Measurements from ENCODE around the gene DDX1.

The DDX1 gene

DNA sequence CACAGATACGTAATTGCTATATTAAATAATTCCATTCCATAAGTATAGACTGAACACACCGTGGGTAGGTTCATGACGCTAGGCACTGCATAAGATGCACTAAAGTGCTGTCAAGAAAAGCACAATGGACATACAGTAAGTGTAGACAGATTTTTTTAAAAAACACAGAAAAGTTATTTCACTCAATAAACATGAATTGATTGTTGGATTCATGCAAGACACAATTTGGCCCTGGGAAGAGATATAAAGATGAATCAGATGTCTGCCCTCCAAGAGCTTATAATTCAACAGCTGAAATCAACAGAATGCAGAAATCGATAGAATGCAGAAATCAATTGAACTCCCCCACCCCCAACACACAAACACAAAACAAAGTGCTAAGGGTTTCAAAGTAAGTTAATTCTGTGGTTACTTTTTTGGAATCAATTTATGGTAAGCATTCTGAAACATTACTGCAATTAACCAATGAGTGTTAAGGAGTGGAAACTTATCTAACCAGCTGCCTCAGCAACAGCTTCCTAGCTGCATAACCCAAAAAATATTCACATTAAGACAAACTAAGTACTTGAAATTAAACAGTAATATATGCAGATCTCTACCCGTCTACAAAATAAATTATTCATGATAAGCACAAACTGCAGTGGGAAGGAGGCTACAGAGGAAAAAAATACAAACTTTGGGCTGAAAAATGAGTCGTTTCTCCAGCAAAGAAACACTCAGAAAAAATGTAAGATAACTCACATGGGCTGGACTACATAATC lies 32.1 kb upstream of the DDX1 start:
- no peak for TF ChIP-seq CTCF (conservative IDR thresholded peaks at IDR 0.05)
- peak overlapping the region; percentile 67; the same call in 1 of the 2 replicates for H3K27ac ChIP-seq

DNA sequence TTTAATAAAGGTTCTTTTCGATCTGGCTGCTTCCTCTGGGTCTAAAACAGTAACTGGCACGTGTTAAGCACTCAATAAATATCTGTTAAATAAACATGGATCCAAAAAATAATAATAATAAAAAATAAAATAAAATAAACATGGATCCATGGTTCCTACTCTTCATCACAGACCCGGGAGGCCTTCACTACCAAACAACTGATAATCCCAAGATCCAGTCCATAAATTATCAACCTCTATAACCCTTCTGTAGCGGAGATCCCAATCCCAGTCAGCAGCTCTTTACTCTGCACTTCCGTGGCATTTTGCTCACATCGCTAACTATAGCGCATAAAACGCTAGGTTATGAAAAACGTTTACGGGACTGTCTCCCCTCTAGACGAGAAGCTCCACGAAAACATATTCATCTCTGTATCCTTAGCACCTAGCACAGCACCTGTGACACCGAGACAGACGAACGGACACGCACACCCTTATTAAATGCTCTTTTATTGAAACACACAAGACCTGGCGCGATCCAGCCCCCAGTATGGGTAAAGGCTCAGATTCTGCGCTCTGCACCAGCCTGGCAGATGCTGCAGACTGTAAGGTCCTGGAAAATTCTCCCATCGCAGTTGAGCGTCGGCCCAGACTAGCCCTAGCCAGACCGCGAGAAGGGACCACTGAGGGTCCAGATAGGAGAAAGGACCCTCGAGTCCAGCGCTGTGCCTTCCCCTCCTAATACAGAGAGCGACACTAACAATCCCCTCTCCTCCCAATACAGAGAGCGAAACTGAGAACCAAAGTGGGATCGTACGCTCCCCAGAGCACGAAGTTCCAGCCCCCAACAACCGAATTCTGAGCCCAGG lies 31.3 kb upstream of the DDX1 start:
- peak overlapping the region; percentile 67 for H3K27ac ChIP-seq
- no peak for TF ChIP-seq CTCF (conservative IDR thresholded peaks at IDR 0.05)

DNA sequence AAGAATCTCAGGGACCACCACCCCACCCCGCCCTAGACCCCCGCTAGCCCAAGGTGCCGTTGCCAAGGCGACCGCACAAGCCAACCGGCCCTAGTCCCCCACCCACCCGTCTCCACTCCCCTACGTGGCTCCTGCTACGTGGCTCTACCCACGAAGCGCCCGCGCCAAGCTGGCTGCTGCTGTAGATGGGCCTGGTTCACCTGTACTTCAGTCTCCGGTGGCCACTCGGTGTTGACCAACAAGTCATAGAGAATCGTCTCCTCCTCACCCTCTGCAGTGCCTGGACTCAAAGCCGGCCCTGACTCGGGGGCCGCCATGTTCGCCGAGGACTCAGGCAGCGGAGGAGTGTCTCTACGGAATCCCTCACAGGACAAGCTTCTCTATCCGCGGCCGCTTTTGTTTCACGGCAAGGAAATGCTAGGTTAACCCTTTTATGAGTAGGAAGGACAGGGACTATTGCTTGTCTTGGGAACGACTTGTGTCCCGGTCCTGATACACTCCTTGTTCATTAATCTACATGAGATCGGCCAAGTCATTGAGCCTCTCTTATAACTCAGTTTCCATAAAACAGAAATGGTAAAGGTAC lies 30.6 kb upstream of the DDX1 start, which contains the start of gene NBAS:
Gene NBAS (minus strand): TSS at position 347 of the 586 bp plus-strand sequence. CDS start 30 bp downstream, at position 317.
- no peak for TF ChIP-seq CTCF (conservative IDR thresholded peaks at IDR 0.05)
- H3K27ac ChIP-seq: peak within 1 kb of the TSS; percentile 67

- no peak for TF ChIP-seq CTCF (conservative IDR thresholded peaks at IDR 0.05)
- peak overlapping the region; percentile 67 for H3K27ac ChIP-seq
Observed at GRCh38 chr2:15561574-15562344, 29.9 kb upstream of the DDX1 start.

GRCh38 chr2:15562354-15563031 lies 29.2 kb upstream of the DDX1 start:
- H3K27ac ChIP-seq: peak overlapping the region; percentile 67
- TF ChIP-seq CTCF (conservative IDR thresholded peaks at IDR 0.05): no peak

GRCh38 chr2:15563227-15564100 lies 28.2 kb upstream of the DDX1 start:
- TF ChIP-seq CTCF (conservative IDR thresholded peaks at IDR 0.05): no peak
- H3K27ac ChIP-seq: no peak overlapping the region

All from VCaP (cell line).